ENCODE measurements around the gene NADSYN1.

DNA sequence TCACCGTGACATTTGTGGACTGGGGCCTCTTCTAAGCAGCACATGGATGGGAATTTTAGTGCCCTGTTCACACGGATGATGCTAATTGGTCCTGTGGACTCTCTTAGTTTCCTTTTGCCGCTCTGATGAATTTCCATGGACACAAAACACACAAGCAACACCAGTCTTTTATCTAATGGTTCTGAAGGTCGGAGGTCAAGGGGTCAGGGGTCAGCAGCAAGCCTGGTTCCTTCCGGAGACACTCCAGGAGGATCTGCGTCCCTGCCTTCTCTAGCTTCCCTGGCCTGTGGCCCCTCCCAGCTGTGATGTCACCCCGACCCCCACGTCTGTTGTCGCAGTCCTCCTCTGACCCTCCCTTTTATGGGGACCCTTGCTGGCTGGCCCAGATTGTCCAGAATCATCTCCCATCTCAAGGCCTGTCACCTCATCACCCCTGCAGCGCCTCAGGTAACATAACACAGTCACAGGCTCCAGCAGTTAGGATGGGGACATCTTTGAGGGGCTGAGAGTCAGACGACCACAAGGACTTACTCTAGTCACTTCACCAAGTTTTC lies 6.8 kb downstream of the NADSYN1 start:
- TF ChIP-seq, protein P1, sequence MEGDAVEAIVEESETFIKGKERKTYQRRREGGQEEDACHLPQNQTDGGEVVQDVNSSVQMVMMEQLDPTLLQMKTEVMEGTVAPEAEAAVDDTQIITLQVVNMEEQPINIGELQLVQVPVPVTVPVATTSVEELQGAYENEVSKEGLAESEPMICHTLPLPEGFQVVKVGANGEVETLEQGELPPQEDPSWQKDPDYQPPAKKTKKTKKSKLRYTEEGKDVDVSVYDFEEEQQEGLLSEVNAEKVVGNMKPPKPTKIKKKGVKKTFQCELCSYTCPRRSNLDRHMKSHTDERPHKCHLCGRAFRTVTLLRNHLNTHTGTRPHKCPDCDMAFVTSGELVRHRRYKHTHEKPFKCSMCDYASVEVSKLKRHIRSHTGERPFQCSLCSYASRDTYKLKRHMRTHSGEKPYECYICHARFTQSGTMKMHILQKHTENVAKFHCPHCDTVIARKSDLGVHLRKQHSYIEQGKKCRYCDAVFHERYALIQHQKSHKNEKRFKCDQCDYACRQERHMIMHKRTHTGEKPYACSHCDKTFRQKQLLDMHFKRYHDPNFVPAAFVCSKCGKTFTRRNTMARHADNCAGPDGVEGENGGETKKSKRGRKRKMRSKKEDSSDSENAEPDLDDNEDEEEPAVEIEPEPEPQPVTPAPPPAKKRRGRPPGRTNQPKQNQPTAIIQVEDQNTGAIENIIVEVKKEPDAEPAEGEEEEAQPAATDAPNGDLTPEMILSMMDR (IDR thresholded peaks at IDR 0.05; ENCODE audit: low read length) = no peak
- no peak for TF ChIP-seq EZH2 (optimal IDR thresholded peaks at IDR 0.05; ENCODE audit: low read depth, low read length)
